ENCODE data around the gene ADISSP. TPM values are rescaled to one million over a fixed set of nuclear protein-coding genes. Genes with fewer than 3 reads are reported as not detected.

Gene ADISSP
- total and polyA plus RNA-seq, 2 of the 13 experiments (the other 11 are each of a cell fraction or from before 2014, with no cell fraction given): 38.3 to 90.6 TPM

GRCh38 chr20:3767427-3768341 is at the start of gene ADISSP (continued):
- TF ChIP-seq, protein P1, sequence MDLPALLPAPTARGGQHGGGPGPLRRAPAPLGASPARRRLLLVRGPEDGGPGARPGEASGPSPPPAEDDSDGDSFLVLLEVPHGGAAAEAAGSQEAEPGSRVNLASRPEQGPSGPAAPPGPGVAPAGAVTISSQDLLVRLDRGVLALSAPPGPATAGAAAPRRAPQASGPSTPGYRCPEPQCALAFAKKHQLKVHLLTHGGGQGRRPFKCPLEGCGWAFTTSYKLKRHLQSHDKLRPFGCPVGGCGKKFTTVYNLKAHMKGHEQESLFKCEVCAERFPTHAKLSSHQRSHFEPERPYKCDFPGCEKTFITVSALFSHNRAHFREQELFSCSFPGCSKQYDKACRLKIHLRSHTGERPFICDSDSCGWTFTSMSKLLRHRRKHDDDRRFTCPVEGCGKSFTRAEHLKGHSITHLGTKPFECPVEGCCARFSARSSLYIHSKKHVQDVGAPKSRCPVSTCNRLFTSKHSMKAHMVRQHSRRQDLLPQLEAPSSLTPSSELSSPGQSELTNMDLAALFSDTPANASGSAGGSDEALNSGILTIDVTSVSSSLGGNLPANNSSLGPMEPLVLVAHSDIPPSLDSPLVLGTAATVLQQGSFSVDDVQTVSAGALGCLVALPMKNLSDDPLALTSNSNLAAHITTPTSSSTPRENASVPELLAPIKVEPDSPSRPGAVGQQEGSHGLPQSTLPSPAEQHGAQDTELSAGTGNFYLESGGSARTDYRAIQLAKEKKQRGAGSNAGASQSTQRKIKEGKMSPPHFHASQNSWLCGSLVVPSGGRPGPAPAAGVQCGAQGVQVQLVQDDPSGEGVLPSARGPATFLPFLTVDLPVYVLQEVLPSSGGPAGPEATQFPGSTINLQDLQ (CRISPR knock-in tag; IDR thresholded peaks at IDR 0.05): peak; percentile 86
- TF ChIP-seq U2AF1 (optimal IDR thresholded peaks at IDR 0.05; ENCODE audit: low read depth, low read length): peak; percentile 96
- peak; percentile 84 for TF ChIP-seq KDM2A (CRISPR knock-in tag; IDR thresholded peaks at IDR 0.05; ENCODE audit: borderline replicate concordance, low read depth)
- TF ChIP-seq DNMT3B (CRISPR knock-in tag; conservative IDR thresholded peaks at IDR 0.05): no peak
- TF ChIP-seq TSC22D2 (CRISPR knock-in tag; IDR thresholded peaks at IDR 0.05; ENCODE audit: borderline replicate concordance): peak; percentile 29; the same call in 1 of the 2 replicates
- peak; percentile 62; the same call in 1 of the 2 replicates for TF ChIP-seq FOXP4 (CRISPR knock-in tag; IDR thresholded peaks at IDR 0.05)
- 0 out of 2 replicates have a peak, but pooled peaks have one; percentile 20 for TF ChIP-seq LRRFIP1 (CRISPR knock-in tag; conservative IDR thresholded peaks at IDR 0.05)
- TF ChIP-seq ZNF713 (CRISPR knock-in tag; IDR thresholded peaks at IDR 0.05): no peak; the same call in 1 of the 2 replicates
- TF ChIP-seq ZNF543 (CRISPR knock-in tag; IDR thresholded peaks at IDR 0.05): peak; percentile 96
- peak; percentile 83 for TF ChIP-seq TOPORS (CRISPR knock-in tag; IDR thresholded peaks at IDR 0.05)
- TF ChIP-seq NR2F1 (CRISPR knock-in tag; IDR thresholded peaks at IDR 0.05): peak; percentile 10 to 41; a peak in 3 of 4 replicates
- no peak for TF ChIP-seq FIP1L1 (IDR thresholded peaks at IDR 0.05; ENCODE audit: borderline replicate concordance, insufficient read depth, low read depth, low read length)
- peak; percentile 60; the same call in 1 of the 2 replicates for TF ChIP-seq HOMEZ (CRISPR knock-in tag; IDR thresholded peaks at IDR 0.05; ENCODE audit: low read depth)
- TF ChIP-seq ETV5 (CRISPR knock-in tag; IDR thresholded peaks at IDR 0.05; ENCODE audit: borderline replicate concordance): peak; percentile 76; the same call in 1 of the 2 replicates
- TF ChIP-seq ZSCAN12 (CRISPR knock-in tag; IDR thresholded peaks at IDR 0.05): 0 out of 2 replicates have a peak, but pooled peaks have one; percentile 26
- TF ChIP-seq MTA3 (CRISPR knock-in tag; IDR thresholded peaks at IDR 0.05): 0 out of 2 replicates have a peak, but pooled peaks have one; percentile 79

Measured in HepG2 (cell line).